Stimulated activated CD4-positive, alpha-beta T cell treated with anti-CD3 and anti-CD28 coated beads, TNF-alpha, amount 100 ng/mL, for 24 hours (primary cell): Measurements from ENCODE around the gene MYZAP.

Experiments used
- DNase-seq, 3 experiments: peaks; one replicate each; pipeline ENCODE4 v3.0.0-alpha.2; 2020; ENCODE audit warnings: low read depth in 3 of 3

Gene MYZAP

GRCh38 chr15:57662091-57662744 lies 70.5 kb downstream of the MYZAP start:
- no peak for DNase-seq

- DNase-seq: no peak
Measured at GRCh38 chr15:57662802-57663201, 71.1 kb downstream of the MYZAP start.

- no peak for DNase-seq
Measured at GRCh38 chr15:57663262-57663661, 71.6 kb downstream of the MYZAP start.

GRCh38 chr15:57665194-57665593 lies 73.5 kb downstream of the MYZAP start:
- no peak for DNase-seq

- no peak for DNase-seq
Measured at GRCh38 chr15:57665939-57666338, 74.2 kb downstream of the MYZAP start.

- no peak for DNase-seq
Measured at GRCh38 chr15:57667171-57667849, 75.6 kb downstream of the MYZAP start.

- no peak for DNase-seq
Measured at GRCh38 chr15:57668016-57668415, 76.3 kb downstream of the MYZAP start.

- DNase-seq: no peak
Measured at GRCh38 chr15:57671636-57672035, 79.9 kb downstream of the MYZAP start.

- DNase-seq: no peak
Measured at GRCh38 chr15:57675481-57676181, 83.9 kb downstream of the MYZAP start.

- DNase-seq: no peak
Measured at GRCh38 chr15:57676585-57676984, 84.9 kb downstream of the MYZAP start.

GRCh38 chr15:57677204-57677603 lies 85.5 kb downstream of the MYZAP start:
- no peak for DNase-seq

GRCh38 chr15:57680021-57680420 lies 88.3 kb downstream of the MYZAP start:
- no peak for DNase-seq

GRCh38 chr15:57681011-57681410 lies 89.3 kb downstream of the MYZAP start:
- DNase-seq: no peak

GRCh38 chr15:57683481-57683880 lies 91.8 kb downstream of the MYZAP start:
- no peak for DNase-seq

GRCh38 chr15:57684491-57685151 lies 92.9 kb downstream of the MYZAP start:
- no peak for DNase-seq

- DNase-seq: no peak
Measured at GRCh38 chr15:57685306-57686095, 93.8 kb downstream of the MYZAP start.

- no peak for DNase-seq
Measured at GRCh38 chr15:57686657-57687056, 95.0 kb downstream of the MYZAP start.

GRCh38 chr15:57690341-57690966 lies 98.8 kb downstream of the MYZAP start:
- no peak for DNase-seq

GRCh38 chr15:57691082-57691481 lies 99.4 kb downstream of the MYZAP start:
- no peak for DNase-seq

GRCh38 chr15:57692709-57693108 lies 101.0 kb downstream of the MYZAP start:
- no peak for DNase-seq

- DNase-seq: no peak
Measured at GRCh38 chr15:57694279-57694678, 102.6 kb downstream of the MYZAP start.
